HEK293T (cell line): ENCODE measurements around the gene ECPAS.

Experiments used
- ARNT ChIP-seq: fragments of 450-650 bp; IDR thresholded peaks from 2 replicates; pipeline ENCODE4 v1.6.1; 2017; ENCODE audit warnings: mild to moderate bottlenecking
- BHLHE40 ChIP-seq: fragments of 450-650 bp; IDR thresholded peaks from 2 replicates; pipeline ENCODE4 v1.6.1; 2016; ENCODE audit warnings: mild to moderate bottlenecking, moderate library complexity, borderline replicate concordance
- CTBP1 ChIP-seq: fragments of 450-650 bp; IDR thresholded peaks from 2 replicates; pipeline ENCODE4 v1.6.1; 2016; ENCODE audit warnings: borderline replicate concordance
- ELF4 ChIP-seq: fragments of 450-650 bp; IDR thresholded peaks from 2 replicates; pipeline ENCODE4 v1.6.1; 2017; ENCODE audit warnings: antibody characterized with exemption
- FOXK2 ChIP-seq: fragments of 450-650 bp; IDR thresholded peaks from 2 replicates; pipeline ENCODE4 v1.6.1; 2016; ENCODE audit warnings: mild to moderate bottlenecking
- HDGF ChIP-seq: fragments of 450-650 bp; IDR thresholded peaks from 2 replicates; pipeline ENCODE4 v1.6.1; 2017; ENCODE audit warnings: antibody characterized with exemption, borderline replicate concordance
- NFRKB ChIP-seq: fragments of 450-650 bp; IDR thresholded peaks from 2 replicates; pipeline ENCODE4 v1.6.1; 2016; ENCODE audit warnings: mild to moderate bottlenecking, moderate library complexity
- SP1 ChIP-seq: fragments of 450-650 bp; IDR thresholded peaks from 2 replicates; pipeline ENCODE4 v1.6.1; 2017
- SUZ12 ChIP-seq: fragments of 450-650 bp; IDR thresholded peaks from 2 replicates; pipeline ENCODE4 v1.6.1; 2016; ENCODE audit warnings: mild to moderate bottlenecking
- TARDBP ChIP-seq: fragments of 450-650 bp; IDR thresholded peaks from 2 replicates; pipeline ENCODE4 v1.6.1; 2016
- ZNF384 ChIP-seq: fragments of 450-650 bp; IDR thresholded peaks from 2 replicates; pipeline ENCODE4 v1.6.1; 2016

DNA sequence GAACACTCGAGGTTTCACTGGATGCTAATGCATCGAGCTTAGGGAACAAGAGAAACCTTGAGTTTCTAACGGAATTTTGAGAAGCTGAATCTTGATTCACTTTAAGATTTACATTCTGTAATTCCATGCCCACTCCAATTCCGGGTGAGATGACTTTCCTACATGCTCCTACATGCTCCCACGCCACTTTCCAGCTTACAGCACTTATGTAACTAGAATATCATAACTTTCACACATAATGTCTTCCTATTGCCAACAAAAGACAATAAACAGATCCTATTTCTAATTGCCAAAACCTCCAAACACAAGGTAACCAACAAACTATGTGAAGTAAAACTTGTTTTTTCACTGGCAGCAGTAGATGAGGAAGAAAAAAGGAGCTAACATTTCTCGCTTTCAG, 72.9 kb downstream of the ECPAS start:
- TF ChIP-seq FOXK2 (no peak), SUZ12 (no peak), TARDBP (no peak), SP1 (no peak), ZNF384 (no peak), HDGF (no peak), ELF4 (no peak), CTBP1 (no peak), NFRKB (no peak), ARNT (no peak), BHLHE40 (no peak)
